HG03045 (cell line): ENCODE measurements around the gene ITIH3.
"Not testable (repeated sequence)": the region's sequence is repeated elsewhere in the genome, so short reads cannot be mapped to it uniquely, and the experiment has no call there.

Experiments
- ATAC-seq: cut with Tn5 transposase; IDR thresholded peaks from one replicate; pipeline ENCODE4 v1.9.1; 2021; ENCODE audit warnings: mild to moderate bottlenecking, moderate library complexity; ENCODE audit not compliant: unreplicated experiment

Gene ITIH3

GRCh38 chr3:52794612-52795099, at the start of gene ITIH3:
Gene ITIH3, plus strand, starts transcription at chr3:52794796. Its CDS starts 8 bp downstream, at chr3:52794804.
- ATAC-seq = no peak

- ATAC-seq = no peak
Observed at GRCh38 chr3:52752045-52752660, 42.4 kb upstream of the ITIH3 start.

DNA sequence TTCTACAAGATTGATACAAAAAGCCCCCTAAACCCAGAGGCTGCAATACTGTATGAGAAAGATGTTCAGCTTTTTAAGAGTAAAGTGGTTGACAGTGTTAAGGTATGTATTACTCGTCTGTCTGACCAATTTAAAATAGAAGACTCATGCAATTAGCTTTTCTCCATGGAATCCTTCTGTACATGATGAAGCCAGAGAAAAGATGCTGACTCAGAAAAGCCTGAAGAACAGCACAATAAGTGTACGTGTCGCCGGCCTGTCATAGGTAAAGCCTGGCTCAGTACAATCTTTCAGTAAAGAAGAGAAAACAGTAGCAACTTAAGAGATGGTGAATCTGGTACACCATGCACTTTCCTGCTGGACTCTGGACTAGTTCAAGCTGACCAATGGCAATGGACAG, 40.2 kb upstream of the ITIH3 start:
- ATAC-seq = no peak

DNA sequence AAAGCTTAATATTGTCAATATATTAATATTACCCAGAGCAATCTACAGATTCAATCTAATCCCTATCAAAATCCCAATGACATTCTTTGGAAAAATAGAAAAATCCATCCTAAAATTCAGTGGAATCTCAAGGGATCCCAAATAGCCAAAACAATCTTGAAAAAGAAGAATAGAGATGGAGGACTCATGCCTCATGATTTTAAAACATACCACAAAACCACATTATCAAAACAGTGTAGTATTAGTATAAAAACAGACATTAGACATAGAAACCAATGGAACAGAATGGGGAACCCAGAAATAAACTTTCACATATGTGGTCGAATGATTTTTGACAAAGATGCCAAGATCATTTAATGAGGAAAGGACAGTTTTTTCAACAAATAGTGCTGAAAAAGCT, 38.5 kb upstream of the ITIH3 start:
- ATAC-seq = no peak

- ATAC-seq = no peak
Observed at GRCh38 chr3:52763466-52763865, 31.1 kb upstream of the ITIH3 start.

DNA sequence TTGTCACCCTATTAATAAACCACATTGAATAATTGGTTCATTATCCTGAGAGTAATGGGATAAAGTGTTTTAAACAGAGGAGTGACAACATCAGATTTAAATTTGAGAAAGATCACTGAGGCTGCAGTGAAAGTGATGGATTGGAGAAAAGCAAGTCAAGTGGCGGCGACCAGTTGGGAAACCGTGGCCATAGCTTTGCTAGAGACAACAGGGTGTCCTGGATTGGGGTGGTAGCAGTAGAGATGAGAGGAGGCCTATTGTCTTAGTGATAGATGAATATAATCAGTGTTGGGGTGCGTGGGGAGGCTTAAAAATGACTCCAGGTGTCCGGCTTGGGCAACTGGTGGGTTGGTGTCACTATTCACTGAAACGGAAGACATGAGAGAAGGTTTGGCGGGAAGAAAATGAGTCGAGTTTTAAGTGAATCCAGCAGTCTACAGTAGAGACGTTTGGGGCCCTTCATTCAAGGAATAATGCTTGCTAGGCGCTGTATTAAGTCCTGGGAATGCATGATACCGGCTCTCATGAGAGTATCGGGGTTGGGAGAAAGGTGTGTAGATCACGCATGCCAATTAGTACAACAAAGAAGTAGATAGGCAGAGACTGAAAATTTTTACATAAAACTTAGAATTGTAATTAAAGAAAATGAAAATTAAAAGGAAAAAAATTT, 24.7 kb upstream of the ITIH3 start:
- ATAC-seq = no peak

DNA sequence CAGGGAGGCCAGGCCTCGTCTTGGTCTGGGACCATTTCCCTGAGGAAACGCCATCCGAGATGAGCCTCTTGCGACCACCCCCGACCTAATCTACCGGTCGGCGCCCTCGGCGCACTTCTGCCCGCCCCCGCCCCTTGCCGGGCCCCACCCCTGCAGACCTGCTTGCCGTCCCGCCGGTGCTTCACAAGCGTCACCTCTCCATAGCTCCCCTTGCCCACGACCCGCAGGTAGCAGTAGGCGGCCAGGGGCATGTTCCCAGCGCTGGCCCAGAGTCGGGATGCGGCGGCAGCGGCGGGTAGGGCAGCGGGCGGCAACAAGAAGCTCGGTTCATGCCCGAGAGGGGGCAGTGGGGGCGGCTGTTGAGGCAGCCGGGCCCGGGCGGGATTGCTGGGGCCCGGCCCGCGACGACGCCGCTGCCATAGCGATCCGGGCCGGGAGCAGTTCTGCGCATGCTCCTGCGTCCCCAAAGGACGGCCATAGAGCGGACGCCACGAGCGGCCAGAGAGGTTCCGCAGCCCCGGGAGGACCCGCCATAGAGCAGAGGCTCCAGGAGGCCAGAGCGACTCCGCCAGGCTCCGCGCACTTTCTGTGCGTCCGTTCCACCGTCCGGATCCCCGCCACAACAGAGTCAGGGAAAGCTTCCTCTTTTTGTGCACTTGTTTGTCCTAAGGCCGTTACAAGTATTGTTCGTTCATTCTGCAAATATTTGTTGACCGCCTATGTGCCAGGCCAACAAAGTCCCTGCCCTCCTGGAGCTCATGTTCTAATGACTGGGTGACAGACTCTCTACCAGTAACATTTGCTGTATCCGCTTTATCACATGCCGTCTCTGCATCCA, 23.9 kb upstream of the ITIH3 start, which contains the start of gene NEK4:
TSS of gene NEK4 (minus strand) at position 445 of the 838 bp plus-strand sequence. CDS start at position 251, 194 bp downstream.
- ATAC-seq = peak; percentile 88

GRCh38 chr3:52771334-52771681, 23.3 kb upstream of the ITIH3 start:
- peak; percentile 8 for ATAC-seq

GRCh38 chr3:52771702-52772101, 22.9 kb upstream of the ITIH3 start:
- ATAC-seq = no peak

- ATAC-seq = no peak
Observed at GRCh38 chr3:52773361-52774065, 21.1 kb upstream of the ITIH3 start.

GRCh38 chr3:52774066-52774713, 20.4 kb upstream of the ITIH3 start:
- ATAC-seq = no peak

DNA sequence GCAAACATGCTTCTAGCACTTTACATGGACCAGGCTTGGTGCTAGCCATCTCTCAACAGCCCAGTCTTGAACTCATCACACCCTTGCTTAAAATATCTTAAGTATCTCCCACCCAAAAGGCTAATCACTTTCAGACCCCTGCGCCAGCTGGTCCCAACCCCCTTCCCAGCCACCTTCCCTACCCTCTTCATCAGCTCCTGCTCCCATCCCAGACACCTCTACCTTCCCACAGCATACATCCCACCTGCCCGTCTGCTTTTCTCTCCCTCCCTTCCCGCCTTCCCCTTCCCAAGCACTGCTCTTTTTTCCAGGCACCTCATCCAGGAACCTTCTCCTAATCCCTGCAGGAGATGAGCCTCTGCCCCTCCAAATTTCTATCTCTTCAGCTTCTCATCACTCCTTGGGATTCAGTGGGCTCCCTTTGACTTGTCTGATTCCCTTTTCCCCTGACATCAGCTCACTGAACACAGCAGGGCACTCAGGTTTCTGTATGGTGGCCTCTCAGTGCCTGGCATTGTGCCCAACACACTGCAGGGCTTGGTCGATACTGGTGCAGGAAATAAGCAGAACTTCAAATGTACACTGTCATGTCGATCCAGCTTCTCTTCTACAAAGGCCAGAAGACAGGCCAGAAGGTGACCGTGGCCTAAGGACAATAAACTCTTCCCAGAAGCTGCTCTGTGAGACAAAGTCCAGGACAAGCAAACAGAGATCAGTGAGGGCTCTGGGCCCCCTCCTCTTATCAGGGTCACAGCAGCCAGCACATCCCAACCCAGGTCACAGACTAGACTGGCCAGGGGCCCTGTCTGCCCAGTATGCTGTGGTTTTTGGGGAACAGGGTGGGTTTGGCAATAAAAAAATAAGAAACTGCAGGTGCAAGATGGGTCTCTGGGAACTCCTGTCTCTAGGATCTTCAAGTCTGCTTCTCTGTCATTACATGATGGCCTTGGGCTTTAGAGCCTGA, 19.4 kb upstream of the ITIH3 start:
- ATAC-seq = no peak

GRCh38 chr3:52775877-52776276, 18.7 kb upstream of the ITIH3 start:
- ATAC-seq = no peak

DNA sequence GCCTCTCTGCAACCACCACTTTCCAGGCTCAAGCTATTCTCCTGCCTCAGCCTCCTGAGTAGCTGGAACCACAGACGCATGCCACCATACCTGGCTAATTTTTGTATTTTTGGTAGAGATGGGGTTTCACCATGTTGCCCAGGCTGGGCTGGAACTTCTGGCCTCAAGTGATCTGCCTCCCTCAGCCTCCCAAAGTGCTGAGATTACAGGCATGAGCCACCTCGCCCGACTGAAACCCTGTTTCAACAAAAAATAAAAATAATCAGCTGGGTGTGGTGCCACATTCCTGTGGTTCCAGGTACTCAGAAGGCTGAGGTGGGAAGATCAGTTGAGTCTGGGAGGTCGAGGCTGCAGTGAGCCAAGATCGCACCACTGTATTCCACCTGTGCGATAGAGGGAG, 18.1 kb upstream of the ITIH3 start:
- not testable (repeated sequence) for ATAC-seq

DNA sequence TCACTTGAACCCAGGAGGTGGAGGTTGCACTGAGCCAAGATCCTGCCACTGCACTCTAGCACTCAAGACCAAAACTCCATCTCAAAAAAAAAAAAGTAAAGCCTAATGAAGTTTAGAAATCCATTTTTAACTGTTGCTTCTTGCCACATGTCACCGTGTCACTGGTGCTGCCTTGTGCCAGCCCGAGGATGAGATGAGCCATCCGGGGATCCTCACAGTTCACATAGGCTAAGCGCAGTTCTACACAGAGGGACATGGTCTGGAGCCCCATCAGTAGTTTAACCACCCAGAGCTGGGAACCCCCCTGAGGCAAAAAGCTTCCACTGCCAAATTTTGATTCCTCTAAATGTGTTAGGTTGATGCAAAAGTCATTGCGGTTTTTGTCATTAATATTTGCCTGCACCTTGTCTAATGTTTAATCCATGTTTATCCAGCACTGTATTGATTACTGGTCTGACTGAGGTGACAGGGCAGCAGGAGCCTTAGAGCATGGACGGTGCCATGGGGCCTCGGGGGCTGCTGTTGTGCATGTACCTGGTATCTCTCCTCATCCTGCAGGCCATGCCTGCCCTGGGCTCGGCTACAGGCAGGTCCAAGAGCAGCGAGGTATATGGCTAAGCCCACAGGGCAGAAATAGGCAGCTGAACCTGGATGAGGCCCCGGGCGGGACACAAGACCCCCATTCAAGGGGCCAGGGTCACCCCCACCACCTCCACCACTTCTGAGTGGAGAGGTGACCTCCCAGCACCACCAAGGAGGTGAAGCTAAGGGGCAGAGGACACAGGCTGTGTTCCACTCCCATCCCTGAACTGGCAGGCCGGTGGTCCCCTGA, 17.3 kb upstream of the ITIH3 start, which contains the start of gene ITIH1:
TSS of gene ITIH1 (plus strand) at position 473 of the 832 bp plus-strand sequence. CDS start at position 490, 17 bp downstream.
- no peak for ATAC-seq

DNA sequence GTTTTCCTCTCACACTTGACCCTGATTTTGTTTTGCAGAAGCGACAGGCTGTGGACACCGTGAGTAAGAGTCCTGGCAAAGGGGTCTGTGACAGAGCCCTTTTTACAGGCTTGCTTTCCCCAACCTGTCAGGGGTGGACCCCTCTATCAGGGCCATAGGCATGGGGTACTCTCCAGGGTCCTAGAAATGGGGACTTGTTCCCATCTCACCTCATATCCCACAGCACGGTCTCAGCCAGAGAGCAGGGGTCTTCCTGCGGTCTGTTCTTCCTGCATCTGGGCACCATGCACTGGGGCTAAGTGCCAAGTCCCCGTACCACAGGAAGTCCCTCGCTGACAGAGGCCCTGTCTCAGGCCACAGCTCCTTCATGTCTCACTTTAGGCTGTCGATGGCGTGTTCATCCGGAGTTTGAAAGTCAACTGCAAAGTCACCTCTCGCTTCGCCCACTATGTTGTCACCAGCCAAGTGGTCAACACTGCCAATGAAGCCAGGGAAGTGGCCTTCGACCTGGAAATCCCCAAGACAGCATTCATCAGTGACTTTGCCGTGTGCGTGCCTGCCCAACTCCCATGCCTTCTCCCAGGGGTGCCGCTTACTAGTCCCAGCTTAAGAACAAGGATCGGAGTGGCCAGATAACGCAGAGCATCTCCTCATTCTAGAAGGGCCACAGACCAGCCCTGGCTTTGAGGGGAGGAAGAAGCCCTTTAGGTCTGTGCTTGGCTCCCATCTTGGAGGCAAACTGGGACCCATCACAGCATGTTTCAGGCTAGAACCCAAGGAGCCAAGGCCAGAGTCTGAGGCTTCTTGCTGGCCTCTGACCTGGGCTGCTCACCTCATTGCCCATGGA, 16.4 kb upstream of the ITIH3 start:
- no peak for ATAC-seq

DNA sequence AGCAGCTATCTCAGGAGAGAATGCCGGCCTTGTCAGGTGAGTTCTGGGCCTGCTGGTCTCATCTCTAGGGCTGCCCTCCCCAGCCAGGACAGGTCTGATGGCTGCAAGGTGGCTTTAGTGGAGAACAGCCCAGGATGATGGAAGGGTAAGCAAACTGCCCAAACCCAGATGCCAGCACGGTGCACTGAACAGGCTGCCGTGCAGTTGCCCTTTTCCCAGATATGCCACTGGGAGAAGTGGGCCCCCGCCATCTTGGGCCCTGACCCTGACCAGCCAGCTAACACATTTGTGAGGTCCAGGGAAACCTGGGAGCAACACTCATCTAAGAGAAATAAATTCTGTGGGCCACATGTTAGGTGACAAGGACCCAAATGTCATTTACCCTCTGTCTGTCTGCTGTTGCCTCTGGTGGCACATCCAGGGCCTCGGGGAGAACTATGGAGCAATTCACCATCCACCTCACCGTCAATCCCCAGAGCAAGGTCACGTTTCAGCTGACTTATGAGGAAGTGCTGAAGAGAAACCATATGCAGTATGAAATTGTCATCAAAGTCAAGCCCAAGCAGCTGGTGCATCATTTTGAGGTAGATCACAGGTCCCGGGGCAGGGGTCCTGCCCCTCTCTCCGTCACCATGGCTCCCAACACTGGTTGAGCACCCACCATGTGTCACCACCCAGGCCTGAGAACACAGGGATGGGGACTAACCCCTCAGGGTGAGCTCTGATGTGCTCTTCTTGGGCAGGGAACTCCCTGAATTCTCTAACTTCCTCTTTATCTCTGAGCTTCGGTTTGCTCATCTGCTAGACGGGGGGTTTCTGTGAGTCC, 15.4 kb upstream of the ITIH3 start:
- peak; percentile 53 for ATAC-seq
